ENCODE data around the gene PCSK2.

GRCh38 chr20:17406051-17406590 lies 179.3 kb downstream of the PCSK2 start:
- no peak for TF ChIP-seq CTCF (IDR thresholded peaks at IDR 0.05 in 8 of 11, conservative IDR thresholded peaks at IDR 0.05 in 3 of 11)
- TF ChIP-seq POLR2A (IDR thresholded peaks at IDR 0.05), result no peak
- no peak for TF ChIP-seq POLR2AphosphoS5 (IDR thresholded peaks at IDR 0.05)

All from spleen (tissue), 7 donors.